NCI-H2227 treated with DMSO at 0.1 percent for 48 hours (cell line): ENCODE data around the gene FGF2.
"Not testable (repeated sequence)": the region's sequence is repeated elsewhere in the genome, so short reads cannot be mapped to it uniquely, and the experiment has no call there.

Source experiments
- DNase-seq: peaks from one replicate; lab custom pipeline; 2025; lab: John Stamatoyannopoulos, UW

The FGF2 gene

GRCh38 chr4:122814426-122814825 is 12.2 kb upstream of the FGF2 start:
- DNase-seq = no peak

GRCh38 chr4:122815248-122815647 is 11.4 kb upstream of the FGF2 start:
- no peak for DNase-seq

GRCh38 chr4:122816476-122816875 is 10.2 kb upstream of the FGF2 start:
- no peak for DNase-seq

GRCh38 chr4:122819708-122820449 is 6.8 kb upstream of the FGF2 start:
- no peak for DNase-seq

- DNase-seq = no peak
Observed at GRCh38 chr4:122821092-122821491, 5.5 kb upstream of the FGF2 start.

- no peak for DNase-seq
Observed at GRCh38 chr4:122822466-122822865, 4.2 kb upstream of the FGF2 start.

GRCh38 chr4:122823476-122823875 is 3.2 kb upstream of the FGF2 start:
- DNase-seq = no peak

GRCh38 chr4:122824616-122825015 is 2.0 kb upstream of the FGF2 start:
- no peak for DNase-seq

GRCh38 chr4:122826079-122826527 is 528 bp upstream of the FGF2 start:
- DNase-seq = no peak

- no peak for DNase-seq
Observed at GRCh38 chr4:122827258-122827878, 737 bp downstream of the FGF2 start.

GRCh38 chr4:122827879-122828601 is 1.4 kb downstream of the FGF2 start:
- peak; percentile 2 for DNase-seq

- no peak for DNase-seq
Observed at GRCh38 chr4:122830426-122831095, 3.9 kb downstream of the FGF2 start.

- no peak for DNase-seq
Observed at GRCh38 chr4:122831515-122832196, 5.0 kb downstream of the FGF2 start.

GRCh38 chr4:122832732-122833131 is 6.1 kb downstream of the FGF2 start:
- no peak for DNase-seq

- no peak for DNase-seq
Observed at GRCh38 chr4:122833999-122834398, 7.4 kb downstream of the FGF2 start.

GRCh38 chr4:122836941-122837340 is 10.3 kb downstream of the FGF2 start:
- no peak for DNase-seq

GRCh38 chr4:122838034-122838433 is 11.4 kb downstream of the FGF2 start:
- DNase-seq = no peak

GRCh38 chr4:122842392-122842791 is 15.8 kb downstream of the FGF2 start:
- no peak for DNase-seq

GRCh38 chr4:122842984-122843531 is 16.4 kb downstream of the FGF2 start:
- DNase-seq = no peak

- not testable (repeated sequence) for DNase-seq
Observed at GRCh38 chr4:122844391-122844790, 17.8 kb downstream of the FGF2 start.

GRCh38 chr4:122845066-122845465 is 18.4 kb downstream of the FGF2 start:
- no peak for DNase-seq

GRCh38 chr4:122845760-122846159 is 19.1 kb downstream of the FGF2 start:
- DNase-seq = no peak
